Testis (tissue), 2 donors: Measurements from ENCODE around the gene HOXA5.

ENCODE experiments used
- CTCF ChIP-seq, 3 experiments: fragments of 450-650 bp in 2 of 3; fragments of 200-600 bp in 1 of 3; sonication (generic) in 1 of 3; IDR thresholded peaks; one replicate each; pipeline ENCODE4 v1.5.1; 2016 to 2019; ENCODE audit warnings: antibody characterized with exemption in 3 of 3, mild to moderate bottlenecking in 2 of 3, moderate library complexity in 1 of 3
- POLR2A ChIP-seq: fragments of 450-650 bp; IDR thresholded peaks from one replicate; pipeline ENCODE4 v1.6.1; 2017; ENCODE audit warnings: antibody characterized with exemption, mild to moderate bottlenecking, moderate library complexity

GRCh38 chr7:27104341-27105058, 39.0 kb downstream of the HOXA5 start:
- TF ChIP-seq CTCF (IDR thresholded peaks at IDR 0.05) (no peak), POLR2A (no peak)
